AG09309 (cell line): Measurements from ENCODE around the gene ZNF560.
"Not testable (repeated sequence)": the region's sequence is repeated elsewhere in the genome, so short reads cannot be mapped to it uniquely, and the experiment has no call there.

Source experiments
- DNase-seq: peaks from one replicate; pipeline ENCODE4 v3.0.0-alpha.2; 2010; ENCODE audit warnings: low read depth
- H3K4me3 ChIP-seq: 2 replicates; pipeline ENCODE4 v1.5.1; 2011; ENCODE audit warnings: mild to moderate bottlenecking, low read depth, low read length, moderate library complexity; ENCODE audit not compliant: control insufficient read depth
- CTCF ChIP-seq: IDR thresholded peaks from 2 replicates; pipeline ENCODE4 v1.5.1; 2011; ENCODE audit warnings: mild to moderate bottlenecking, low read depth, low read length, inconsistent platforms; ENCODE audit not compliant: insufficient read depth, control insufficient read depth; ENCODE audit errors: missing control alignments

Gene ZNF560

DNA sequence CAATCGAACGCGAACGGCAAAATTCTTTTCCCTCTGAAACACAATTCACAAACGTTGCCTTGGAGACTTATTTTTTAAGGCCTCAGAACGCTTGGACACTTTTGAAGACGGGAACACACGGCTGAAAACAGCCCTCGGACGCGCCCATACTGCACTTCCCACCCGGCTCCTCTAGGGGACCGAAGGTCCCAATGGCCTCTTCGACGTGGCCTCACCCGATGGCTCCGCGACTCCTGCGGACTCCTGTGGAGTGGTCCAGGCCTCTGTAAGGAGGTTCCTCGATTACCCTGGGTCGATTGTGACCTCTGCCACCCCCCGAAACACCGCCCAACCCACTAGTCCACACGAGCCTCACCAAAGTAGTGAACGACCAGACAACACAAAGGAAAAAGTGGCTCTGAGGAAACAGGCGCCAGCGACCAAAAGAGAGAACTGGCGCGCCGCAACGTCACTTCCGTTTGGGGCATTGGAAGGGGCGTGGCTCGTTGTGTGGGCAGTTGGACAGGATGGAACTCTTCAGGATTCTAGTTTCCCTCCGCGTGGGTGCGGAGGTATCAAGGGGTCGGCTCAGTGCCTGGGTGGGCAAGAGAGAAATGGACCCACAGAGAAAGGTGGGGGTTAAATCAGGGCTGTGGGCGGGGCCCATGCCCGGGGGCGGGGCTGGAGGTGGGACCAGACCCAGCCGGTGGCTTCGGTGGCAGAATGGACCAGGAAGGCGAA is at the start of gene ZNF560:
ZNF560 (minus strand) TSS at position 434 of the 720 bp plus-strand sequence. CDS start 23,303 bp downstream, outside the sequence.
- H3K4me3 ChIP-seq = peak within 1 kb of the TSS; percentile 56
- DNase-seq = no peak
- peak; percentile 51 for TF ChIP-seq CTCF

- no peak overlapping the region for H3K4me3 ChIP-seq
- no peak for DNase-seq
- no peak for TF ChIP-seq CTCF
Measured at GRCh38 chr19:9547870-9548269, 49.5 kb upstream of the ZNF560 start.

GRCh38 chr19:9541281-9541680 is 42.9 kb upstream of the ZNF560 start:
- H3K4me3 ChIP-seq, DNase-seq: not testable (repeated sequence)

DNA sequence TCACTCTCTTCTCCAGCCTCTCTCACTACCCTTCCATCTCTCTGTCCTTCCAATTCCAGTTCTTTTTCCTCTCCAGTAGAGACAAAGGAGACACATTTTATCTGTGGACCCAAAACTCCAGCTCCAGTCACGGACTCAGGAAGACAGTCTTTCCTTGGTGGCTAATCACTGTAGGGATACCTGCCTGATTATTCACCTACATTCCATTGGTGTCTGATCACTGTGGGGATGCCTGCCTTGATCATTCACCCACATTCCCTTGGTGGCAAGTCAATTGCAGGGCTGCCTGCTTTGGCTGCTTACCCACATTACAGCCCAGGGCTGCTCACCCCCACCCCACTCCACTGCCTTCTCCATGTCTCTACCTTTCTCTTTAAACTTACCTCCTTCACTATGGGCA is 41.5 kb upstream of the ZNF560 start:
- not testable (repeated sequence) for H3K4me3 ChIP-seq, DNase-seq

DNA sequence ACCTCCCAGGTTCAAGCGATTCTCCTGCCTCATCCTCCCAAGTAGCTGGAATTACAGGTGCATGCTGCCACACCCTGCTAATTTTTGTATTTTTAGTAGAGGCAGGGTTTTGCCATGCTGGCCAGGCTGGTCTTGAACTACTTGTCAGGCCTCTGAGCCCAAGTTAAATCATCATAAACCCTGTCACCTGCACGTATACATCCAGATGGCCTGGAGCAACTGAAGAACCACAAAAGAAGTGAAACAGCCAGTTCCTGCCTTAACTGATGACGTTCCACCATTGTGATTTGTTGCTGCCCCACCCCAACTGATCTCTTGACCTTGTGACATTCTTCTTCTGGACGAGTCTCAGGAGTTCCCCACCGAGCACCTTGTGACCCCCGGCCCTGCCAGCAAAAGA is 40.8 kb upstream of the ZNF560 start:
- DNase-seq, H3K4me3 ChIP-seq: not testable (repeated sequence)

- no peak for TF ChIP-seq CTCF
- H3K4me3 ChIP-seq = peak within 1 kb of the TSS; percentile 77
- peak; percentile 56 for DNase-seq
Measured at GRCh38 chr19:9538183-9539058, 40.0 kb upstream of the ZNF560 start, which contains the start of gene ZNF426. ZNF426 (minus strand) TSS chr19:9538645; CDS start chr19:9536232, 2,413 bp downstream.

DNA sequence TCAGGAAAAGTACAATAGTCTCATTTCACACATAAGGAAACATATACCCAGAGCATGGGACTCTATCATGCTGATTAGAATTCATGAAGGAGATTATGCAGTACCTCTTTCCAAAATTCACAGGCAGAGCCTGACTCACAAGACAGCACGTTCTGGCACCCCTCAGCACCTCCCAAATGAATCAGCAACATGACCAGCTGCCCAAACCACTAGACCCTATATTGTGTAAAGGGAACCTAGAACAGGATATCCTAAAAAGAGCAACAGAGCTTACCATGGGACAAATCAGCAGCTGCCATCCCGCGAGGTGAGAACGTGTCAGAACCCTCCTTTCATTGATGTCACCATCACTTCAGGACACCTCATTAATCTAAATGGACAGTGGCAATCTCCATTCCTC is 37.5 kb upstream of the ZNF560 start:
- no peak overlapping the region for H3K4me3 ChIP-seq
- no peak for TF ChIP-seq CTCF
- no peak for DNase-seq

DNA sequence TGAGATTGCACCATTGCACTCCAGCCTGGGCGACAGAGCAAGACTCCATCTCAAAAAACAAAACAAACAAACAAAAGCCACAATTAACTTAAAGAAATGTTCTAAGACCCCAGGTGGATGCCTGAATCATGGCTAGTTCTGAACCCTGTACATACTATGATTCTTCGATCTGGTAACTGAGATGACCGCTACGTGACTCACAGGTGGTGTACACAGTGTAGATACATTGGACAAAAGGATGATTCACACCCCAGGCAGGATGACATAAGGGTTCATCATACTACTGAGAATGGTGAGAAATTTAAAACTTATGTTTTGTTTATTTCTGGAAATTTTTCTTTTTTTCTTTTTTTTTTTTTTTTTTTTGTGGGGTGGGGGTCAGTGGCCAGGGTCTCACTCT is 33.5 kb upstream of the ZNF560 start:
- H3K4me3 ChIP-seq = no peak overlapping the region
- no peak for DNase-seq
- TF ChIP-seq CTCF = no peak
